A549 (cell line): ENCODE results near the gene EIF2B2.

Source experiments
- CHD2 ChIP-seq: fragments of 150-350 bp; IDR thresholded peaks from 2 replicates; pipeline ENCODE4 v1.6.1; 2014; ENCODE audit warnings: low read length; ENCODE audit not compliant: partially characterized antibody
- JUN ChIP-seq, 2 experiments: fragments of >200 bp; sonication (Bioruptor Twin); formaldehyde crosslinking; IDR thresholded peaks; 2 replicates in 1 of 2; 3 replicates in 1 of 2; pipeline ENCODE4 v1.6.1; 2016 to 2017
- MYC ChIP-seq: IDR thresholded peaks from 2 replicates; pipeline ENCODE4 v1.6.1; 2012; ENCODE audit warnings: mild to moderate bottlenecking, inconsistent platforms, low read length, improper control_type of control experiment, borderline replicate concordance
- POLR2A ChIP-seq: IDR thresholded peaks from 2 replicates; pipeline ENCODE4 v1.6.1; 2012; ENCODE audit warnings: mild to moderate bottlenecking, low read length
- ZSCAN20 ChIP-seq: fragments of 250-450 bp; sonication (Bioruptor Pico); IDR thresholded peaks from 2 replicates; pipeline ENCODE4 v1.8.0; 2022; ENCODE audit warnings: mild to moderate bottlenecking, moderate library complexity
- TF ChIP-seq, protein P1 (sequence below): fragments of >200 bp; sonication (Bioruptor Twin); formaldehyde crosslinking; IDR thresholded peaks from 3 replicates; pipeline ENCODE4 v1.5.1; 2016
- TF ChIP-seq, protein P2 (sequence below): fragments of 450-650 bp; IDR thresholded peaks from 2 replicates; pipeline ENCODE4 v1.6.1; 2014; ENCODE audit warnings: antibody characterized with exemption
- TF ChIP-seq, protein P3 (sequence below): IDR thresholded peaks from 2 replicates; pipeline ENCODE4 v1.6.1; 2012

DNA sequence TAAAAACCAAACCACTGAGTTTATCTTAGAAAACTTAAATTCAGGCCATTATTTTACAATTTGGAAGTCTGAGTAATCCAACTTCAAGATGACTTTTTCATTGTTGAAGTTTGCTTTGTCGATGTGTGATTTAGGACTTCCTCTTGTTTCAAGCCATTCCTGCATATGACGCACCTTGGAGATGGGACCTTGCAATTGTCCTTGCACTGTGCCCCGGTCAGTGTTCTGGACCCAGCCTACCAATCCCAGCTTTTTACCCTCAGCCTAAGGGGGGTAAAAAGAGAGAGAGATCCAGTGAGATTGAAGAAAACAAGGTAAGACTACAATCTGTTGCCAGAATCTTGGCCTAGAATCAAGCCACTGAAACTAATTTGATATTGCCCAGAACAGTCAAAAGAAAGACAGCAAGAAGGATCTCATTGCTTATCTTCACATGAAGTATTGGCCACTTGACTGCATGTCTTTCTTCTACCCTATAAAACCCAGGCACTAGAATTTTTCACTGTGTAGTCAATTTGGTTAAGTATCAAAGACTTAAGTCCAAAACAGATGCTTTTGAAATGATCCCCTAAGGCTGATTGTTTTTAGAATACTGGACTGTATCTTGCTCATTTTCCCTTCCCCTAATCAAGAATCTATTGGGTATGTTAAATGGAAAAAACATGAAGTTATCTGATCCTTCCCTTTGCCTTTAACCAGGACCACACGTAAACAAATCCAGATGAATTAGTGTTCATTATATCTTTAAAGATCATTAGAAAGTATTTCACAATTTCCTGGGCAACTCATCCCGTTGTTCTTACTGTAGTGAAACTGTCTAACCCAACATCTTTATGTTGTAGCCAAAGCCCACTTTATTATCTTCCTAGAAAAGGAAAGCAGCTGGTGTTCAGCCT is 50.9 kb downstream of the EIF2B2 start:
- TF ChIP-seq, protein P1, sequence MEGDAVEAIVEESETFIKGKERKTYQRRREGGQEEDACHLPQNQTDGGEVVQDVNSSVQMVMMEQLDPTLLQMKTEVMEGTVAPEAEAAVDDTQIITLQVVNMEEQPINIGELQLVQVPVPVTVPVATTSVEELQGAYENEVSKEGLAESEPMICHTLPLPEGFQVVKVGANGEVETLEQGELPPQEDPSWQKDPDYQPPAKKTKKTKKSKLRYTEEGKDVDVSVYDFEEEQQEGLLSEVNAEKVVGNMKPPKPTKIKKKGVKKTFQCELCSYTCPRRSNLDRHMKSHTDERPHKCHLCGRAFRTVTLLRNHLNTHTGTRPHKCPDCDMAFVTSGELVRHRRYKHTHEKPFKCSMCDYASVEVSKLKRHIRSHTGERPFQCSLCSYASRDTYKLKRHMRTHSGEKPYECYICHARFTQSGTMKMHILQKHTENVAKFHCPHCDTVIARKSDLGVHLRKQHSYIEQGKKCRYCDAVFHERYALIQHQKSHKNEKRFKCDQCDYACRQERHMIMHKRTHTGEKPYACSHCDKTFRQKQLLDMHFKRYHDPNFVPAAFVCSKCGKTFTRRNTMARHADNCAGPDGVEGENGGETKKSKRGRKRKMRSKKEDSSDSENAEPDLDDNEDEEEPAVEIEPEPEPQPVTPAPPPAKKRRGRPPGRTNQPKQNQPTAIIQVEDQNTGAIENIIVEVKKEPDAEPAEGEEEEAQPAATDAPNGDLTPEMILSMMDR, result no peak
- TF ChIP-seq POLR2A (no peak), ZSCAN20 (CRISPR knock-in tag) (no peak), MYC (no peak), JUN (IDR thresholded peaks at IDR 0.05) (no peak), CHD2 (no peak)
- TF ChIP-seq, protein P2, sequence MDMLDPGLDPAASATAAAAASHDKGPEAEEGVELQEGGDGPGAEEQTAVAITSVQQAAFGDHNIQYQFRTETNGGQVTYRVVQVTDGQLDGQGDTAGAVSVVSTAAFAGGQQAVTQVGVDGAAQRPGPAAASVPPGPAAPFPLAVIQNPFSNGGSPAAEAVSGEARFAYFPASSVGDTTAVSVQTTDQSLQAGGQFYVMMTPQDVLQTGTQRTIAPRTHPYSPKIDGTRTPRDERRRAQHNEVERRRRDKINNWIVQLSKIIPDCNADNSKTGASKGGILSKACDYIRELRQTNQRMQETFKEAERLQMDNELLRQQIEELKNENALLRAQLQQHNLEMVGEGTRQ, result no peak
- TF ChIP-seq, protein P3, sequence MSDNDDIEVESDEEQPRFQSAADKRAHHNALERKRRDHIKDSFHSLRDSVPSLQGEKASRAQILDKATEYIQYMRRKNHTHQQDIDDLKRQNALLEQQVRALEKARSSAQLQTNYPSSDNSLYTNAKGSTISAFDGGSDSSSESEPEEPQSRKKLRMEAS, result no peak
